Measurements from ENCODE around the gene SLC12A2. TPM values are rescaled to one million over a fixed set of nuclear protein-coding genes. Genes with fewer than 3 reads are reported as not detected.

SLC12A2 gene
- total and polyA plus RNA-seq, 10 donors = 2.0 to 20.4 (median 16.0) TPM

GRCh38 chr5:128081111-128081851, 2.3 kb upstream of the SLC12A2 start:
- Histone ChIP-seq H3K9me3 (no peaks in the 10 kb centered on the region), H3K27ac (peak overlapping the region in 4 of 8 donors; percentile 94 to 99 (median 96)), H3K4me3 (peak overlapping the region in 6 of 8 donors; percentile 72 to 94 (median 85)), H3K36me3 (no peaks in the 10 kb centered on the region), H3K4me1 (peaks cover 22 to 86% (median 62%) of the 10 kb centered on the region in 6 donors), H3K27me3 (replicated peaks in 1 of 7) (no peaks in the 10 kb centered on the region)
- DNase-seq = no peak
- 74 to 81% (median 75%) methylated on average over 5 of the region's 5 CpGs for WGBS, 5 donors
- TF ChIP-seq POLR2AphosphoS5 (IDR thresholded peaks at IDR 0.05) = no peak
- TF ChIP-seq CTCF (IDR thresholded peaks at IDR 0.05 in 8 of 11, conservative IDR thresholded peaks at IDR 0.05 in 3 of 11) = peak in 2 of 11 experiments; percentile 10 to 35
- no peak for TF ChIP-seq POLR2A (IDR thresholded peaks at IDR 0.05)
- intact Hi-C loops (cut with DNase I; ENCODE audit: low total_unique reads) = no loop called here

- Histone ChIP-seq H3K27me3 (replicated peaks in 1 of 7) (no peaks in the 10 kb centered on the region), H3K9me3 (no peaks in the 10 kb centered on the region), H3K36me3 (no peaks in the 10 kb centered on the region), H3K27ac (peak overlapping the region; percentile 84 to 99 (median 96)), H3K4me1 (peaks cover 22 to 84% (median 65%) of the 10 kb centered on the region in 6 donors), H3K4me3 (peak overlapping the region; percentile 53 to 94 (median 85))
- intact Hi-C loops (cut with DNase I; ENCODE audit: low total_unique reads) = no loop called here
- no peak for DNase-seq
- TF ChIP-seq POLR2AphosphoS5 (IDR thresholded peaks at IDR 0.05) (no peak), POLR2A (IDR thresholded peaks at IDR 0.05) (no peak)
- 0 to 1% (median 0%) methylated on average over 12 to 25 of the region's 25 CpGs for WGBS, 5 donors
These were observed 974 bp upstream of the SLC12A2 start for GRCh38 chr5:128082551-128083032.

GRCh38 chr5:128083811-128084227, 253 bp downstream of the SLC12A2 start:
- intact Hi-C loops (cut with DNase I; ENCODE audit: low total_unique reads) = no loop called here
- peaks cover 22 to 74% (median 54%) of the 10 kb centered on the region in 6 donors for H3K4me1 ChIP-seq
- peak; percentile 95 for DNase-seq

More at GRCh38 chr5:128083811-128084227, 253 bp downstream of the SLC12A2 start:
- WGBS, 5 donors = 0 to 1% (median 0%) methylated on average over 18 to 53 of the region's 53 CpGs; no CpG with 5 or more reads in 1 of the 5 donors
- TF ChIP-seq POLR2AphosphoS5 (IDR thresholded peaks at IDR 0.05) (no peak), CTCF (IDR thresholded peaks at IDR 0.05 in 8 of 11, conservative IDR thresholded peaks at IDR 0.05 in 3 of 11) (peak in 8 of 11 experiments; percentile 13 to 58 (median 34)), POLR2A (IDR thresholded peaks at IDR 0.05) (no peak)
- no peaks in the 10 kb centered on the region for H3K27me3 ChIP-seq (replicated peaks in 1 of 7)
- peak overlapping the region; percentile 53 to 94 (median 85) for H3K4me3 ChIP-seq
- H3K36me3 ChIP-seq = no peaks in the 10 kb centered on the region
- peak overlapping the region; percentile 84 to 99 (median 96) for H3K27ac ChIP-seq
- no peaks in the 10 kb centered on the region for H3K9me3 ChIP-seq
